C4-2B (cell line): ENCODE results near the gene FBXL17.

ENCODE experiments used
- CTCF ChIP-seq: fragments of 450-650 bp; conservative IDR thresholded peaks from 2 replicates; pipeline ENCODE4 v1.5.1; 2017; ENCODE audit warnings: mild to moderate bottlenecking
- ZFX ChIP-seq: fragments of 450-650 bp; IDR thresholded peaks from 2 replicates; pipeline ENCODE4 v1.6.1; 2017

GRCh38 chr5:108321341-108321740 is 60.6 kb downstream of the FBXL17 start:
- TF ChIP-seq CTCF (no peak), ZFX (no peak)
